GM13977 (cell line): ENCODE measurements around the gene SCAF8.
"Not testable (repeated sequence)": the region's sequence is repeated elsewhere in the genome, so short reads cannot be mapped to it uniquely, and the experiment has no call there.

Experiments used
- DNase-seq: peaks from one replicate; pipeline ENCODE4 v3.0.0; 2012; ENCODE audit warnings: low spot score
- CTCF ChIP-seq: IDR thresholded peaks from 2 replicates; pipeline ENCODE4 v1.5.1; 2012; ENCODE audit warnings: mild to moderate bottlenecking, control low read depth; ENCODE audit not compliant: insufficient read depth; ENCODE audit errors: extremely low read depth, missing control alignments
- in situ Hi-C: fragments of 300-500 bp; cut with MboI; formaldehyde crosslinking; loops from one replicate; pipeline ENCODE4 v1.12.0; 2022; ENCODE audit warnings: low sequenced_read_pairs, low pct_unique_long_range_greater_than_20kb, mixed read lengths, inconsistent platforms; ENCODE audit not compliant: unreplicated experiment

The SCAF8 gene

GRCh38 chr6:154768280-154768679, 35.1 kb downstream of the SCAF8 start:
- in situ Hi-C loops = no loop called here
- DNase-seq = no peak
- TF ChIP-seq CTCF = no peak

- in situ Hi-C loops = no loop called here
- TF ChIP-seq CTCF = no peak
- peak; percentile 53 for DNase-seq
Observed at GRCh38 chr6:154773610-154774089, 40.4 kb downstream of the SCAF8 start.

DNA sequence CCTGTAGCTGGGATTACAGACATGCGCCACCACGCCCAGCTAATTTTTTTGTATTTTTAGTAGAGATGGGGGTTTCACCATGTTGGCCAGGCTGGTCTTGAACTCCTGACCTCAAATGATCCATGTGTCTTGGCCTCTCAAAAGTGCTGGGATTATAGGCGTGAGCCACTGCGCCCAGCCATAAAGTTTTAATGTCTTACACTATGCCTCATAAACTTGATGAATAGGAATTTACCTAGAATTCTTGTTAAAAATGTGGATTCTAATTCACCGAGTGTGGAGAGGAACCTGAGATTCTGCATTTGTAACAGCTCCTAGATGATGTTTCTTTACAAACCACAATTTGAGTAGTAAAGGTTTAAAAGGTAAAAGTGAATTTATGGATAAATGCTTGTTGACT, 45.9 kb downstream of the SCAF8 start:
- in situ Hi-C loops, DNase-seq: not testable (repeated sequence)

GRCh38 chr6:154782193-154782592, 49.0 kb downstream of the SCAF8 start:
- no peak for DNase-seq
- in situ Hi-C loops = no loop called here
- TF ChIP-seq CTCF = no peak

DNA sequence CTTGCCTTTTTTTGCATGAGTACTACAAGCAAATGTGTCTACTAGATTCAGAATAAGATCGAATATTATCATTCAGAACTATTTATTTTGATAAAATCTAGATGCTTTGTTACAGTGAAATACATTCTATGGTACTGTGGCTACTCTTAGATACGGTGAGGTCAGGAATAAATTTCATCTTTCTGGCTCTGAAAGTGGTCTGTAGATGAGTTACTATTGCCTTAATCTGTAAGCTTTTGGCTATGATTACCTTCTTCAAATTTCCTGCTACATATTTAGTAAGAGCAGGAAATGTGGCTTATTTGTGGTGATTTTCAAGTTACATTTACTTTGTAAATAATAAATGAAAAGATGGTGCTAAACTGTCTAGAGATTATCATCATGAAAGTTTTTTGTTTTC, 50.0 kb downstream of the SCAF8 start:
- in situ Hi-C loops = no loop called here
- TF ChIP-seq CTCF = no peak
- no peak for DNase-seq

- TF ChIP-seq CTCF = no peak
- in situ Hi-C loops = no loop called here
- no peak for DNase-seq
Observed at GRCh38 chr6:154785075-154785474, 51.9 kb downstream of the SCAF8 start.

DNA sequence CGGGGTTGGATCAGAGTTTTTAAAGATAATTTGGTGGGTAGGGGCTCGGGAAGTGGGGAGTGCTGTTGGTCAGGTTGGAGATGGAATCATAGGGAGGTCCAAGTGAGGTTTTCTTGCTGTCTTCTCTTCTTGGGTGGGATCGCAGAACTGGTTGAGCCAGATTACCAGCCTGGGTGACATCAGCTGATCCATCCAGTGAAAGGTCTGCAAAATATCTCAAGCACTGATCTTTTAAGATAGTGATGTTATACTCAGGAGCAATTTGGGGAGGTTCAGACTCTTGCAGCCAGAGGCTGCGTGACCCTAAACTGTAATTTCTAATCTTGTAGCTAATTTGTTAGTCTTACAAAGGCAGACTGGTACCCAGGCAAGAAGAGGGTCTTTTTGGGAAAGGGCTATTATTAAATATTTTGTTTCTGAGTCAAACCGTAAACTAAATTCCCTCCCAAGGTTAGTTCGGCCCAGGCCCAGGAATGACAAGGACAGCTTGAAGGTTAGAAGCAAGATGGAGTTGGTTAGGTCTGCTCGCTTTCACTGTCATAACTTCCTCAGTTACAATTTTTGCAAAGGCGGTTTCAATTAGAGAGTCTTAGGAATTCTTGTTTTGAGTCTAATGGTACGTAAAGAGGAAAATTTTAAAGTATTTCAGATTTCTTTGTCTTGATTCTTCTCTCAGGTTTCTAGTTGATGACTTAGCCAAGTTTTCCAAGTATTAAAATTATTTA, 53.1 kb downstream of the SCAF8 start:
- DNase-seq = no peak
- no peak for TF ChIP-seq CTCF
- in situ Hi-C loops = no loop called here
